Measurements from ENCODE around the gene TUBB1. TPM values are rescaled to one million over a fixed set of nuclear protein-coding genes. Genes with fewer than 3 reads are reported as not detected.

The TUBB1 gene
- total and polyA plus RNA-seq, 2 of the 13 experiments (the other 11 are each of a cell fraction or from before 2014, with no cell fraction given): 0.11 to 57.6 TPM

- TF ChIP-seq ATF2 (CRISPR knock-in tag; IDR thresholded peaks at IDR 0.05) (0 out of 2 replicates have a peak, but pooled peaks have one; percentile 54), TFDP1 (CRISPR knock-in tag; IDR thresholded peaks at IDR 0.05; ENCODE audit: borderline replicate concordance) (peak; percentile 96), ZNF317 (CRISPR knock-in tag; IDR thresholded peaks at IDR 0.05) (peak; percentile 92), NFRKB (IDR thresholded peaks at IDR 0.05) (no peak), IRF9 (CRISPR knock-in tag; IDR thresholded peaks at IDR 0.05; ENCODE audit: borderline replicate concordance) (peak; percentile 96), HBP1 (CRISPR knock-in tag; IDR thresholded peaks at IDR 0.05; ENCODE audit: low read depth) (peak; percentile 94), HNRNPL (IDR thresholded peaks at IDR 0.05; ENCODE audit: low read depth, low read length) (0 out of 2 replicates have a peak, but pooled peaks have one; percentile 3), ZNF382 (CRISPR knock-in tag; IDR thresholded peaks at IDR 0.05; ENCODE audit: borderline replicate concordance) (no peak), ZNF563 (CRISPR knock-in tag; IDR thresholded peaks at IDR 0.05) (peak; percentile 93; the same call in 1 of the 2 replicates), ZNF260 (CRISPR knock-in tag; IDR thresholded peaks at IDR 0.05; ENCODE audit: borderline replicate concordance, low read depth) (no peak), ZNF530 (CRISPR knock-in tag; IDR thresholded peaks at IDR 0.05; ENCODE audit: low read depth) (peak; percentile 83), ZNF280B (CRISPR knock-in tag; IDR thresholded peaks at IDR 0.05; ENCODE audit: borderline replicate concordance) (peak; percentile 93), DMTF1 (CRISPR knock-in tag; IDR thresholded peaks at IDR 0.05) (0 out of 2 replicates have a peak, but pooled peaks have one; percentile 51), POGK (CRISPR knock-in tag; conservative IDR thresholded peaks at IDR 0.05) (peak; percentile 95), KDM3A (CRISPR knock-in tag; IDR thresholded peaks at IDR 0.05; ENCODE audit: low read depth) (peak; percentile 84), ZNF580 (CRISPR knock-in tag; IDR thresholded peaks at IDR 0.05; ENCODE audit: borderline replicate concordance, low read depth) (peak; percentile 89)
Measured at GRCh38 chr20:59032023-59032712, 12.9 kb downstream of the TUBB1 start, which contains the start of gene ATP5F1E (continued).
